SK-N-SH treated with all-trans-retinoic acid at 6 μM for 48 hours (cell line): ENCODE results near the gene RDH5.

ENCODE experiments used
- ATAC-seq: fragments of 200-7000 bp; cut with Tn5 transposase; 3 replicates; pipeline ENCODE4 v1.9.1; 2020; ENCODE audit warnings: mild to moderate bottlenecking, moderate library complexity
- ARNTL ChIP-seq: fragments of 450-650 bp; formaldehyde crosslinking; IDR thresholded peaks from 2 replicates; pipeline ENCODE4 v1.5.0; 2020; ENCODE audit warnings: low read depth, mild to moderate bottlenecking, moderate library complexity, borderline replicate concordance
- BACH2 ChIP-seq: fragments of 250-450 bp; sonication (Bioruptor Pico); IDR thresholded peaks from 2 replicates; pipeline ENCODE4 v1.9.0; 2021; ENCODE audit warnings: mild to moderate bottlenecking, borderline replicate concordance
- CREB5 ChIP-seq: fragments of 250-450 bp; sonication (Bioruptor Pico); IDR thresholded peaks from 2 replicates; pipeline ENCODE4 v1.5.1; 2020; ENCODE audit warnings: low read depth, mild to moderate bottlenecking, moderate library complexity
- CSDC2 ChIP-seq: fragments of 250-450 bp; sonication (Bioruptor Pico); IDR thresholded peaks from 2 replicates; pipeline ENCODE4 v1.5.0; 2020; ENCODE audit warnings: mild to moderate bottlenecking, moderate library complexity
- ESRRG ChIP-seq: fragments of 250-450 bp; sonication (Bioruptor Pico); IDR thresholded peaks from 2 replicates; pipeline ENCODE4 v1.6.1; 2021; ENCODE audit warnings: mild to moderate bottlenecking
- GLIS3 ChIP-seq: fragments of 250-450 bp; sonication (Bioruptor Pico); IDR thresholded peaks from 2 replicates; pipeline ENCODE4 v1.5.0; 2020; ENCODE audit warnings: mild to moderate bottlenecking, moderate library complexity
- ISL1 ChIP-seq: fragments of 250-450 bp; sonication (Bioruptor Pico); IDR thresholded peaks from 2 replicates; pipeline ENCODE4 v2.1.2; 2022; ENCODE audit warnings: mild to moderate bottlenecking, moderate library complexity
- OSR1 ChIP-seq: fragments of 250-450 bp; sonication (Bioruptor Pico); IDR thresholded peaks from 2 replicates; pipeline ENCODE4 v1.8.0; 2022; ENCODE audit warnings: moderate library complexity, mild to moderate bottlenecking, inconsistent platforms
- PATZ1 ChIP-seq: fragments of 250-450 bp; sonication (Bioruptor Pico); IDR thresholded peaks from 2 replicates; pipeline ENCODE4 v1.8.0; 2020; ENCODE audit warnings: mild to moderate bottlenecking, moderate library complexity, borderline replicate concordance
- PPARA ChIP-seq: fragments of 250-450 bp; sonication (Bioruptor Pico); IDR thresholded peaks from 2 replicates; pipeline ENCODE4 v1.5.0; 2020; ENCODE audit warnings: mild to moderate bottlenecking, borderline replicate concordance
- SNAI2 ChIP-seq: fragments of 250-450 bp; sonication (Bioruptor Pico); IDR thresholded peaks from 2 replicates; pipeline ENCODE4 v1.5.0; 2020; ENCODE audit warnings: mild to moderate bottlenecking, moderate library complexity
- TOX ChIP-seq: fragments of 250-450 bp; sonication (Bioruptor Pico); IDR thresholded peaks from 2 replicates; pipeline ENCODE4 v1.8.0; 2021; ENCODE audit warnings: mild to moderate bottlenecking, moderate library complexity, borderline replicate concordance
- TSHZ2 ChIP-seq: fragments of 250-450 bp; sonication (Bioruptor Pico); IDR thresholded peaks from 2 replicates; pipeline ENCODE4 v1.5.0; 2020; ENCODE audit warnings: mild to moderate bottlenecking, moderate library complexity
- ZC3H10 ChIP-seq: fragments of 250-450 bp; sonication (Bioruptor Pico); IDR thresholded peaks from 2 replicates; pipeline ENCODE4 v1.5.1; 2021; ENCODE audit warnings: mild to moderate bottlenecking, moderate library complexity
- ZFP3 ChIP-seq: fragments of 250-450 bp; sonication (Bioruptor Pico); IDR thresholded peaks from 2 replicates; pipeline ENCODE4 v1.5.0; 2020; ENCODE audit warnings: mild to moderate bottlenecking, moderate library complexity
- ZFP30 ChIP-seq: fragments of 450-650 bp; formaldehyde crosslinking; IDR thresholded peaks from 2 replicates; pipeline ENCODE4 v1.5.0; 2022; ENCODE audit warnings: mild to moderate bottlenecking, moderate library complexity
- ZNF8 ChIP-seq: fragments of 450-650 bp; formaldehyde crosslinking; IDR thresholded peaks from 2 replicates; pipeline ENCODE4 v1.5.0; 2020; ENCODE audit warnings: mild to moderate bottlenecking, moderate library complexity
- TF ChIP-seq, protein P1 (sequence below): fragments of 250-450 bp; sonication (Bioruptor Pico); IDR thresholded peaks from 2 replicates; pipeline ENCODE4 v1.8.0; 2021; ENCODE audit warnings: low read depth, mild to moderate bottlenecking, moderate library complexity, borderline replicate concordance
- TF ChIP-seq, protein P2 (sequence below): fragments of 250-450 bp; sonication (Bioruptor Pico); IDR thresholded peaks from 2 replicates; pipeline ENCODE4 v1.5.1; 2021; ENCODE audit warnings: mild to moderate bottlenecking, moderate library complexity

The RDH5 gene

GRCh38 chr12:55737581-55738122 is 17.5 kb downstream of the RDH5 start:
- no peak for TF ChIP-seq ZFP3 (CRISPR knock-in tag)
- TF ChIP-seq ISL1 (CRISPR knock-in tag) = no peak
- TF ChIP-seq CREB5 (CRISPR knock-in tag) = no peak
- TF ChIP-seq ZNF8 (CRISPR knock-in tag) = no peak
- no peak for TF ChIP-seq CSDC2 (CRISPR knock-in tag)
- no peak for TF ChIP-seq GLIS3 (CRISPR knock-in tag)
- TF ChIP-seq TOX (CRISPR knock-in tag) = no peak
- ATAC-seq = peak; percentile 41

GRCh38 chr12:55738123-55739024 is 18.2 kb downstream of the RDH5 start:
- ATAC-seq = peak; percentile 88
- TF ChIP-seq, protein P1, sequence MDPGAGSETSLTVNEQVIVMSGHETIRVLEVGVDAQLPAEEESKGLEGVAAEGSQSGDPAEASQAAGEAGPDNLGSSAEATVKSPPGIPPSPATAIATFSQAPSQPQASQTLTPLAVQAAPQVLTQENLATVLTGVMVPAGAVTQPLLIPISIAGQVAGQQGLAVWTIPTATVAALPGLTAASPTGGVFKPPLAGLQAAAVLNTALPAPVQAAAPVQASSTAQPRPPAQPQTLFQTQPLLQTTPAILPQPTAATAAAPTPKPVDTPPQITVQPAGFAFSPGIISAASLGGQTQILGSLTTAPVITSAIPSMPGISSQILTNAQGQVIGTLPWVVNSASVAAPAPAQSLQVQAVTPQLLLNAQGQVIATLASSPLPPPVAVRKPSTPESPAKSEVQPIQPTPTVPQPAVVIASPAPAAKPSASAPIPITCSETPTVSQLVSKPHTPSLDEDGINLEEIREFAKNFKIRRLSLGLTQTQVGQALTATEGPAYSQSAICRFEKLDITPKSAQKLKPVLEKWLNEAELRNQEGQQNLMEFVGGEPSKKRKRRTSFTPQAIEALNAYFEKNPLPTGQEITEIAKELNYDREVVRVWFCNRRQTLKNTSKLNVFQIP (CRISPR knock-in tag) = no peak
- TF ChIP-seq TOX (CRISPR knock-in tag) (no peak), GLIS3 (CRISPR knock-in tag) (no peak), ESRRG (CRISPR knock-in tag) (no peak), OSR1 (CRISPR knock-in tag) (no peak), ZC3H10 (no peak), ZFP3 (CRISPR knock-in tag) (no peak), TSHZ2 (CRISPR knock-in tag) (no peak), CREB5 (CRISPR knock-in tag) (no peak), SNAI2 (no peak), ISL1 (CRISPR knock-in tag) (no peak), PPARA (no peak), BACH2 (no peak), ZNF8 (CRISPR knock-in tag) (no peak), ARNTL (CRISPR knock-in tag) (no peak), CSDC2 (CRISPR knock-in tag) (no peak), PATZ1 (CRISPR knock-in tag) (no peak), ZFP30 (CRISPR knock-in tag) (no peak)
- TF ChIP-seq, protein P2, sequence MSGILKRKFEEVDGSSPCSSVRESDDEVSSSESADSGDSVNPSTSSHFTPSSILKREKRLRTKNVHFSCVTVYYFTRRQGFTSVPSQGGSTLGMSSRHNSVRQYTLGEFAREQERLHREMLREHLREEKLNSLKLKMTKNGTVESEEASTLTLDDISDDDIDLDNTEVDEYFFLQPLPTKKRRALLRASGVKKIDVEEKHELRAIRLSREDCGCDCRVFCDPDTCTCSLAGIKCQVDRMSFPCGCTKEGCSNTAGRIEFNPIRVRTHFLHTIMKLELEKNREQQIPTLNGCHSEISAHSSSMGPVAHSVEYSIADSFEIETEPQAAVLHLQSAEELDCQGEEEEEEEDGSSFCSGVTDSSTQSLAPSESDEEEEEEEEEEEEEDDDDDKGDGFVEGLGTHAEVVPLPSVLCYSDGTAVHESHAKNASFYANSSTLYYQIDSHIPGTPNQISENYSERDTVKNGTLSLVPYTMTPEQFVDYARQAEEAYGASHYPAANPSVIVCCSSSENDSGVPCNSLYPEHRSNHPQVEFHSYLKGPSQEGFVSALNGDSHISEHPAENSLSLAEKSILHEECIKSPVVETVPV = no peak
